Activated CD4-positive, alpha-beta T cell treated with anti-CD3 and anti-CD28 coated beads for 4 hours (primary cell): ENCODE results near the gene C9.
"Not testable (repeated sequence)": the region's sequence is repeated elsewhere in the genome, so short reads cannot be mapped to it uniquely, and the experiment has no call there.

ENCODE experiments used
- DNase-seq, 2 donors: peaks; one replicate each; pipeline ENCODE4 v3.0.0-alpha.2; 2020

The C9 gene

GRCh38 chr5:39319395-39319794, 44.9 kb downstream of the C9 start:
- DNase-seq, result no peak

GRCh38 chr5:39316464-39316863, 47.8 kb downstream of the C9 start:
- DNase-seq, result not testable (repeated sequence)

GRCh38 chr5:39315995-39316394, 48.3 kb downstream of the C9 start:
- DNase-seq, result no peak

GRCh38 chr5:39314591-39314990, 49.7 kb downstream of the C9 start:
- DNase-seq, result no peak

- DNase-seq, result no peak
Measured at GRCh38 chr5:39309534-39309933, 54.8 kb downstream of the C9 start.

GRCh38 chr5:39302472-39302871, 61.8 kb downstream of the C9 start:
- DNase-seq, result no peak

GRCh38 chr5:39301406-39301805, 62.9 kb downstream of the C9 start:
- DNase-seq, result no peak

GRCh38 chr5:39299962-39300361, 64.3 kb downstream of the C9 start:
- no peak for DNase-seq

GRCh38 chr5:39294736-39295135, 69.6 kb downstream of the C9 start:
- DNase-seq, result no peak

GRCh38 chr5:39284552-39284951, 79.7 kb downstream of the C9 start:
- DNase-seq, result no peak

GRCh38 chr5:39283231-39283818, 81.0 kb downstream of the C9 start:
- DNase-seq, result peak; percentile 58 to 73

- DNase-seq, result no peak
Measured at GRCh38 chr5:39282561-39282960, 81.7 kb downstream of the C9 start.

- not testable (repeated sequence) for DNase-seq
Measured at GRCh38 chr5:39275865-39276264, 88.4 kb downstream of the C9 start.

GRCh38 chr5:39274398-39275085, 89.8 kb downstream of the C9 start:
- peak in 1 of 2 donors; percentile 14 for DNase-seq

- DNase-seq, result no peak
Measured at GRCh38 chr5:39273314-39273954, 90.9 kb downstream of the C9 start.

GRCh38 chr5:39272869-39273231, 91.4 kb downstream of the C9 start:
- DNase-seq, result not testable (repeated sequence)

- no peak for DNase-seq
Measured at GRCh38 chr5:39270225-39270848, 94.0 kb downstream of the C9 start.

GRCh38 chr5:39267186-39267585, 97.1 kb downstream of the C9 start:
- DNase-seq, result no peak

- no peak for DNase-seq
Measured at GRCh38 chr5:39266442-39266841, 97.9 kb downstream of the C9 start.

- DNase-seq, result no peak
Measured at GRCh38 chr5:39264528-39264927, 99.8 kb downstream of the C9 start.

- DNase-seq, result no peak
Measured at GRCh38 chr5:39262981-39263380, 101.3 kb downstream of the C9 start.

- no peak for DNase-seq
Measured at GRCh38 chr5:39260095-39260494, 104.2 kb downstream of the C9 start.

GRCh38 chr5:39257554-39257953, 106.7 kb downstream of the C9 start:
- DNase-seq, result no peak
